Liver (tissue), 3 donors: ENCODE results near the gene FANK1.
"Not testable (repeated sequence)": the region's sequence is repeated elsewhere in the genome, so short reads cannot be mapped to it uniquely, and the experiment has no call there.

ENCODE experiments used
- EGR1 ChIP-seq, 2 donors: IDR thresholded peaks; 2 replicates each; pipeline ENCODE4 v1.6.1; 2016 to 2018; ENCODE audit warnings: antibody characterized with exemption in 2 of 2, low read depth in 2 of 2
- FOXA2 ChIP-seq: IDR thresholded peaks from 2 replicates; pipeline ENCODE4 v1.6.1; 2016; ENCODE audit warnings: antibody characterized with exemption
- GABPA ChIP-seq, 2 donors: IDR thresholded peaks in 1 of 2; conservative IDR thresholded peaks in 1 of 2; 2 replicates each; pipeline ENCODE4 v1.6.1; 2016; ENCODE audit warnings: antibody characterized with exemption in 2 of 2, mild to moderate bottlenecking in 1 of 2, moderate library complexity in 1 of 2
- HNF4A ChIP-seq, 2 donors: conservative IDR thresholded peaks; 2 replicates each; pipeline ENCODE4 v1.6.1; 2016; ENCODE audit warnings: antibody characterized with exemption in 2 of 2, mild to moderate bottlenecking in 2 of 2
- JUND ChIP-seq, 2 donors: IDR thresholded peaks; 2 replicates each; pipeline ENCODE4 v1.6.1; 2016; ENCODE audit warnings: antibody characterized with exemption in 2 of 2
- RAD21 ChIP-seq, 2 donors: IDR thresholded peaks; 2 replicates each; pipeline ENCODE4 v1.6.1; 2016; ENCODE audit warnings: antibody characterized with exemption in 2 of 2, mild to moderate bottlenecking in 2 of 2
- SP1 ChIP-seq: IDR thresholded peaks from 2 replicates; pipeline ENCODE4 v1.6.1; 2018; ENCODE audit warnings: antibody characterized with exemption, mild to moderate bottlenecking
- TAF1 ChIP-seq: conservative IDR thresholded peaks from 2 replicates; pipeline ENCODE4 v1.6.1; 2016; ENCODE audit warnings: antibody characterized with exemption, mild to moderate bottlenecking
- TF ChIP-seq, protein P1 (sequence below): fragments of 150-350 bp; IDR thresholded peaks from 2 replicates; pipeline ENCODE4 v1.5.1; 2017; ENCODE audit warnings: improper control_type of control experiment, low read depth, low read length; ENCODE audit not compliant: missing input control
- TF ChIP-seq, protein P2 (sequence below): IDR thresholded peaks from 2 replicates; pipeline ENCODE4 v1.6.1; 2016; ENCODE audit warnings: antibody characterized with exemption, mild to moderate bottlenecking
- TF ChIP-seq, protein P3 (sequence below): IDR thresholded peaks from 2 replicates; pipeline ENCODE4 v1.6.1; 2016; ENCODE audit warnings: antibody characterized with exemption
- TF ChIP-seq, protein P4 (sequence below): IDR thresholded peaks from 2 replicates; pipeline ENCODE4 v1.6.1; 2016; ENCODE audit warnings: antibody characterized with exemption
- donor health status: healthy.
- donor health status: healthy.

DNA sequence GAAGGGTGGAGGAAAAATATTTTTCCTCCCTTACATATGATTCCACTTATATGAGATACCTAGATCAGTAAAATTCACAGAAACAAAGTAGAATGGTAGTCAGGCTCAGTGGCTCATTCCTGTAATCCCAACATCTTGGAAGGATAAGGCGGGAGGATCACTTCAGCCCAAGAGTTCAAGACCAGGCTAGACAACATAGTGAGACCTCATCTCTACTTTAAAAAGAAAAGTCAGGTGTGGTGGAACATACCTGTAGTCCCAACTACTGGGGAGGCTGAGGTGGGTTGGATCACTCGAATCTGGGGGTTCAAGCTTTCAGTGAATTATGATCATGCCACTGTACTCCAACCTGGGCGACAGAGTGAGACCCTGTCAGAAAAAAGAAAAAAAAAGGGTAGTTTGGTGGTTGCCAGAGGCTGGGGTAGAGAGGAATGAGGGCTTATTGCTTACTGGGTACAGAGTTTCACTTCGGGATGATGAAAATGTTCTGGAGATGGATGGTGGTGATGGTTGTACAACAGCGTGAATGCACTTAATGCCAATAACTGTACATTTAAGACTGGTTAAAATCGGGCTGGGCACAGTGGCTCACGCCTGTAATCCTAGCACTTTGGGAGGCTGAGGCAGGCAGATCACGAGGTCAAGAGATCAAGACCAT, 21.5 kb downstream of the FANK1 start:
- not testable (repeated sequence) for TF ChIP-seq JUND (IDR thresholded peaks at IDR 0.05); GABPA (IDR thresholded peaks at IDR 0.05 in 1 of 2, conservative IDR thresholded peaks at IDR 0.05 in 1 of 2); HNF4A (conservative IDR thresholded peaks at IDR 0.05); FOXA2; EGR1 (IDR thresholded peaks at IDR 0.05; ENCODE audit: low read depth in 2 of 2); TAF1; SP1; RAD21 (IDR thresholded peaks at IDR 0.05)
- TF ChIP-seq, protein P1, sequence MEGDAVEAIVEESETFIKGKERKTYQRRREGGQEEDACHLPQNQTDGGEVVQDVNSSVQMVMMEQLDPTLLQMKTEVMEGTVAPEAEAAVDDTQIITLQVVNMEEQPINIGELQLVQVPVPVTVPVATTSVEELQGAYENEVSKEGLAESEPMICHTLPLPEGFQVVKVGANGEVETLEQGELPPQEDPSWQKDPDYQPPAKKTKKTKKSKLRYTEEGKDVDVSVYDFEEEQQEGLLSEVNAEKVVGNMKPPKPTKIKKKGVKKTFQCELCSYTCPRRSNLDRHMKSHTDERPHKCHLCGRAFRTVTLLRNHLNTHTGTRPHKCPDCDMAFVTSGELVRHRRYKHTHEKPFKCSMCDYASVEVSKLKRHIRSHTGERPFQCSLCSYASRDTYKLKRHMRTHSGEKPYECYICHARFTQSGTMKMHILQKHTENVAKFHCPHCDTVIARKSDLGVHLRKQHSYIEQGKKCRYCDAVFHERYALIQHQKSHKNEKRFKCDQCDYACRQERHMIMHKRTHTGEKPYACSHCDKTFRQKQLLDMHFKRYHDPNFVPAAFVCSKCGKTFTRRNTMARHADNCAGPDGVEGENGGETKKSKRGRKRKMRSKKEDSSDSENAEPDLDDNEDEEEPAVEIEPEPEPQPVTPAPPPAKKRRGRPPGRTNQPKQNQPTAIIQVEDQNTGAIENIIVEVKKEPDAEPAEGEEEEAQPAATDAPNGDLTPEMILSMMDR = not testable (repeated sequence)
- TF ChIP-seq, protein P2, sequence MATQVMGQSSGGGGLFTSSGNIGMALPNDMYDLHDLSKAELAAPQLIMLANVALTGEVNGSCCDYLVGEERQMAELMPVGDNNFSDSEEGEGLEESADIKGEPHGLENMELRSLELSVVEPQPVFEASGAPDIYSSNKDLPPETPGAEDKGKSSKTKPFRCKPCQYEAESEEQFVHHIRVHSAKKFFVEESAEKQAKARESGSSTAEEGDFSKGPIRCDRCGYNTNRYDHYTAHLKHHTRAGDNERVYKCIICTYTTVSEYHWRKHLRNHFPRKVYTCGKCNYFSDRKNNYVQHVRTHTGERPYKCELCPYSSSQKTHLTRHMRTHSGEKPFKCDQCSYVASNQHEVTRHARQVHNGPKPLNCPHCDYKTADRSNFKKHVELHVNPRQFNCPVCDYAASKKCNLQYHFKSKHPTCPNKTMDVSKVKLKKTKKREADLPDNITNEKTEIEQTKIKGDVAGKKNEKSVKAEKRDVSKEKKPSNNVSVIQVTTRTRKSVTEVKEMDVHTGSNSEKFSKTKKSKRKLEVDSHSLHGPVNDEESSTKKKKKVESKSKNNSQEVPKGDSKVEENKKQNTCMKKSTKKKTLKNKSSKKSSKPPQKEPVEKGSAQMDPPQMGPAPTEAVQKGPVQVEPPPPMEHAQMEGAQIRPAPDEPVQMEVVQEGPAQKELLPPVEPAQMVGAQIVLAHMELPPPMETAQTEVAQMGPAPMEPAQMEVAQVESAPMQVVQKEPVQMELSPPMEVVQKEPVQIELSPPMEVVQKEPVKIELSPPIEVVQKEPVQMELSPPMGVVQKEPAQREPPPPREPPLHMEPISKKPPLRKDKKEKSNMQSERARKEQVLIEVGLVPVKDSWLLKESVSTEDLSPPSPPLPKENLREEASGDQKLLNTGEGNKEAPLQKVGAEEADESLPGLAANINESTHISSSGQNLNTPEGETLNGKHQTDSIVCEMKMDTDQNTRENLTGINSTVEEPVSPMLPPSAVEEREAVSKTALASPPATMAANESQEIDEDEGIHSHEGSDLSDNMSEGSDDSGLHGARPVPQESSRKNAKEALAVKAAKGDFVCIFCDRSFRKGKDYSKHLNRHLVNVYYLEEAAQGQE = not testable (repeated sequence)
- TF ChIP-seq, protein P3, sequence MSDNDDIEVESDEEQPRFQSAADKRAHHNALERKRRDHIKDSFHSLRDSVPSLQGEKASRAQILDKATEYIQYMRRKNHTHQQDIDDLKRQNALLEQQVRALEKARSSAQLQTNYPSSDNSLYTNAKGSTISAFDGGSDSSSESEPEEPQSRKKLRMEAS = not testable (repeated sequence)
- TF ChIP-seq, protein P4, sequence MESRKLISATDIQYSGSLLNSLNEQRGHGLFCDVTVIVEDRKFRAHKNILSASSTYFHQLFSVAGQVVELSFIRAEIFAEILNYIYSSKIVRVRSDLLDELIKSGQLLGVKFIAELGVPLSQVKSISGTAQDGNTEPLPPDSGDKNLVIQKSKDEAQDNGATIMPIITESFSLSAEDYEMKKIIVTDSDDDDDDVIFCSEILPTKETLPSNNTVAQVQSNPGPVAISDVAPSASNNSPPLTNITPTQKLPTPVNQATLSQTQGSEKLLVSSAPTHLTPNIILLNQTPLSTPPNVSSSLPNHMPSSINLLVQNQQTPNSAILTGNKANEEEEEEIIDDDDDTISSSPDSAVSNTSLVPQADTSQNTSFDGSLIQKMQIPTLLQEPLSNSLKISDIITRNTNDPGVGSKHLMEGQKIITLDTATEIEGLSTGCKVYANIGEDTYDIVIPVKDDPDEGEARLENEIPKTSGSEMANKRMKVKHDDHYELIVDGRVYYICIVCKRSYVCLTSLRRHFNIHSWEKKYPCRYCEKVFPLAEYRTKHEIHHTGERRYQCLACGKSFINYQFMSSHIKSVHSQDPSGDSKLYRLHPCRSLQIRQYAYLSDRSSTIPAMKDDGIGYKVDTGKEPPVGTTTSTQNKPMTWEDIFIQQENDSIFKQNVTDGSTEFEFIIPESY = not testable (repeated sequence)
